ENCODE data around the gene C9orf78.
"Not testable (repeated sequence)": the region's sequence is repeated elsewhere in the genome, so short reads cannot be mapped to it uniquely, and the experiment has no call there.

C9orf78 gene

GRCh38 chr9:129809346-129809745 is 25.7 kb downstream of the C9orf78 start:
- no peak for DNase-seq

- DNase-seq, result no peak
These were observed 29.0 kb downstream of the C9orf78 start for GRCh38 chr9:129806061-129806460.

- no peak for DNase-seq
These were observed 31.4 kb downstream of the C9orf78 start for GRCh38 chr9:129803676-129804060.

- peak; percentile 95 for DNase-seq
These were observed 32.0 kb downstream of the C9orf78 start, which contains the start of gene TOR1B for GRCh38 chr9:129802833-129803675. Gene TOR1B, plus strand, starts transcription at chr9:129803184. Its CDS starts 29 bp downstream, at chr9:129803213.

GRCh38 chr9:129801504-129801903 is 33.6 kb downstream of the C9orf78 start:
- no peak for DNase-seq

GRCh38 chr9:129798973-129799372 is 36.1 kb downstream of the C9orf78 start:
- no peak for DNase-seq

- DNase-seq, result not testable (repeated sequence)
These were observed 39.0 kb downstream of the C9orf78 start for GRCh38 chr9:129796029-129796428.

- DNase-seq, result no peak
These were observed 40.5 kb downstream of the C9orf78 start for GRCh38 chr9:129794549-129794948.

GRCh38 chr9:129786481-129786880 is 48.6 kb downstream of the C9orf78 start:
- DNase-seq, result no peak

GRCh38 chr9:129785866-129786265 is 49.2 kb downstream of the C9orf78 start:
- no peak for DNase-seq

GRCh38 chr9:129784970-129785369 is 50.1 kb downstream of the C9orf78 start:
- not testable (repeated sequence) for DNase-seq

GRCh38 chr9:129783516-129784361 is 51.3 kb downstream of the C9orf78 start:
- DNase-seq, result peak; percentile 72

GRCh38 chr9:129781981-129782380 is 53.1 kb downstream of the C9orf78 start:
- DNase-seq, result no peak

GRCh38 chr9:129781131-129781530 is 53.9 kb downstream of the C9orf78 start:
- no peak for DNase-seq

GRCh38 chr9:129779560-129780190 is 55.4 kb downstream of the C9orf78 start:
- DNase-seq, result no peak

GRCh38 chr9:129778469-129778868 is 56.6 kb downstream of the C9orf78 start:
- no peak for DNase-seq

- DNase-seq, result no peak
These were observed 57.3 kb downstream of the C9orf78 start for GRCh38 chr9:129777769-129778130.
